Choroid plexus epithelial cell (primary cell): ENCODE results near the gene ARL4D.

Experiments used
- DNase-seq: peaks from one replicate; pipeline ENCODE4 v3.0.0-alpha.2; 2010; ENCODE audit warnings: low read depth
- H3K4me3 ChIP-seq: 2 replicates; pipeline ENCODE4 v1.5.1; 2011; ENCODE audit warnings: low read depth, mild to moderate bottlenecking, control low read depth, low read length, moderate library complexity
- TF ChIP-seq, protein P1 (sequence below): conservative IDR thresholded peaks from 2 replicates; pipeline ENCODE4 v1.5.1; 2011; ENCODE audit warnings: low read depth, mild to moderate bottlenecking, control low read depth, inconsistent platforms, low read length, moderate library complexity

ARL4D gene

DNA sequence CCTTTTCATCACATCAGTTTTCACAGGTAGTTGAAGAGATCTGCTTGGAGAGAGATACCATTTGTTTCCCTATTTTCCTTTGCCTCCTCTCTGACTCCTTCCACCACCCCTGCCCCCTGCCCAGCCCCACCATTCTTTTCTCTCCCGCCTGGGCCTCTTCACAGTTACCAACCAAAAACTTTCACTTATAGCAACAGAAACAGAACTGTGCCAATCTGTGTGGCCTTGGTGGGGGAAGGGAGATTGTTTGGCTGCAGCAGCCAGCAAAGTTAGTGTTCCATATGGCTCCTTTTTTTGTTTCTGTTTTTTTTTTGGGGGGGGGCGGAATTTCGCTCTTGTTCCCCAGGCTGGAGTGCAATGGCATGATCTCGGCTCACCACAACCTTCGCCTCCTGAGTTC is 17.2 kb upstream of the ARL4D start:
- DNase-seq = no peak
- H3K4me3 ChIP-seq = no peak overlapping the region

DNA sequence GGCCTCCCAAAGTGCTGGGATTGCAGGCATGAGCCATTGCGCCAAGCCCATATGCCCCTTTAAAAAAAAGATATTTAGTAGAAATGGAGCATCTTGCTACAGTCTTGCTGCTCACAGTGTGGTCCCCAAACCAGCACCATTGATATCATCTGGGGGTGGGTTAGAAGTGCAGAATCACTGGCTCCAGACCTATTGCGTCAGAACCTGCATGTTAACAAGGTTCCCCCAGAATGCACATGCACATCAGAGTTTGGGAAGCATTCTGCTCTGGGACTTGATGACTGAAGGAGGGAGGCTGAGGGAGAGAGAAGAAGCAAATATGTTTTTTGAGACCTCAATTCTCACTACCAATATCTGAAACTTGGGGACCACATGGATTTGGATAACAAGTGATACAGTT is 16.0 kb upstream of the ARL4D start:
- TF ChIP-seq, protein P1, sequence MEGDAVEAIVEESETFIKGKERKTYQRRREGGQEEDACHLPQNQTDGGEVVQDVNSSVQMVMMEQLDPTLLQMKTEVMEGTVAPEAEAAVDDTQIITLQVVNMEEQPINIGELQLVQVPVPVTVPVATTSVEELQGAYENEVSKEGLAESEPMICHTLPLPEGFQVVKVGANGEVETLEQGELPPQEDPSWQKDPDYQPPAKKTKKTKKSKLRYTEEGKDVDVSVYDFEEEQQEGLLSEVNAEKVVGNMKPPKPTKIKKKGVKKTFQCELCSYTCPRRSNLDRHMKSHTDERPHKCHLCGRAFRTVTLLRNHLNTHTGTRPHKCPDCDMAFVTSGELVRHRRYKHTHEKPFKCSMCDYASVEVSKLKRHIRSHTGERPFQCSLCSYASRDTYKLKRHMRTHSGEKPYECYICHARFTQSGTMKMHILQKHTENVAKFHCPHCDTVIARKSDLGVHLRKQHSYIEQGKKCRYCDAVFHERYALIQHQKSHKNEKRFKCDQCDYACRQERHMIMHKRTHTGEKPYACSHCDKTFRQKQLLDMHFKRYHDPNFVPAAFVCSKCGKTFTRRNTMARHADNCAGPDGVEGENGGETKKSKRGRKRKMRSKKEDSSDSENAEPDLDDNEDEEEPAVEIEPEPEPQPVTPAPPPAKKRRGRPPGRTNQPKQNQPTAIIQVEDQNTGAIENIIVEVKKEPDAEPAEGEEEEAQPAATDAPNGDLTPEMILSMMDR = no peak
- no peak overlapping the region for H3K4me3 ChIP-seq
- no peak for DNase-seq

More for the DNA sequence above, 17.2 kb upstream of the ARL4D start:
- TF ChIP-seq, protein P1 = no peak

DNA sequence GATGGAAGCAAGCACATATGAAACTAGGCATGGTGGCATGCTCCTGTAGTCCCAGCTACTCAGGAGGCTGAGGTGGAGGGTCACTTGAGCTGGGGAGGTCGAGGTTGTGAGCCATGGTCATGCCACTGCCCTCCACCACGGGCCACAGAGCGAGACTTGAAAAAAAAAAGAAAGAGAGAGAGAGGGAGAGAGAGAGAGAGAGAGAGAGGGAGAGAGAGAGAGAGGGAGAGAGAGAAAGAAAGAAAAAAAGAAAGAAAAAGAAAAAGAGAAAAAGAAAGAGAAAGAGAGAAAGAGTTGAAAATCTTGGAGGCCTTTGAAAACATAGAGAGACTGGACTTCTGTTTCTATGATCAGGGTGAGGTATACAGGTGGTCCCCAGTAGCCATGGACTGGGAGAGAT is 15.4 kb upstream of the ARL4D start:
- no peak overlapping the region for H3K4me3 ChIP-seq
- TF ChIP-seq, protein P1 = no peak
- DNase-seq = no peak

DNA sequence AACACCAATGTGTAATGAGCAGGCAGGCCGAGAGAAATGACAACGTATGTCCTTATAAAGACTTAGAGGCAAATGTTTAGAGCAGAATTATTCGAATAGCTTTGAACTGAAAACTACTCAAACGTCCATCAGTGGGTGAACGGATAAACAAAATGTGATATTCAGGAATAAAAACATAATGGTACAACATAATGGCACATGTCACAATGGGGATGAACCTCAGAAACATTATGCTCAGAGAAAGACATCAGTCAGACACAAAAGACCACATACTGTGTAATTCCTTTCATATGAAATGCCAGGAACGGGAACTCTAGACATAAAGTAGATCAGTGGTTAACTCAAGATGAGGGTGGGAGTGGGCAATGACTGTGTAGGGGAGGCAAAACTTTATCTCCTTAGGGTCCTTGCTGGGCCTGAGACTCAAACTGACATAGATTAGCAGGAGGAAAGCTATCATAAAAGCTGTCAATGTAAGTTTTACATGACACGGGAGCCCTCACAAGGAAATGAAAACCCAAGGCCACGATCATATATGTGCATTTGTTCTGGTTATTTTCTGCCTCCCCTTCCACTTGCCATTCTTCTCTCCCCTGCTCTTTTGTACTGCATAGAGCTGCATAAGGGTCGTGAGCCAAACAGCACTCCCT is 14.8 kb upstream of the ARL4D start:
- TF ChIP-seq, protein P1 = no peak
- no peak for DNase-seq
- H3K4me3 ChIP-seq = no peak overlapping the region

DNA sequence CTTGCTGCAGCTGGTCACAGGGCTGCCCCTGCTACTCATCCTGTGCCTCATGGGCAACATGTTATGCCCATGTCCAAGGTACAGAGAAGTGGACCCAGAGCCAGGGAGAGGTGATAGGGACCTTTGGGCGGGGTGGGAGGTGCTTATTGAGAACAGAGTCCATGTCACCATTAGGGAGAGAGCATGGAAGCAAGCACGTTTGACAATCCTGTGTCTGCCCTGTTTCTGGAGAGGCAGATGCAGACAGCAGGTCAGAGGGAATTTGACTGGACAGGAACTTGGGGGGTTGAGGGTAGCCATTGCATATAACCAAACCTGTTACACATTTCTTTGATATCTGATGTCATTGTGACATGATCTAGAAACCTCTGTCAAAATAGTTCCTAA is 14.3 kb upstream of the ARL4D start:
- no peak overlapping the region for H3K4me3 ChIP-seq
- TF ChIP-seq, protein P1 = no peak

DNA sequence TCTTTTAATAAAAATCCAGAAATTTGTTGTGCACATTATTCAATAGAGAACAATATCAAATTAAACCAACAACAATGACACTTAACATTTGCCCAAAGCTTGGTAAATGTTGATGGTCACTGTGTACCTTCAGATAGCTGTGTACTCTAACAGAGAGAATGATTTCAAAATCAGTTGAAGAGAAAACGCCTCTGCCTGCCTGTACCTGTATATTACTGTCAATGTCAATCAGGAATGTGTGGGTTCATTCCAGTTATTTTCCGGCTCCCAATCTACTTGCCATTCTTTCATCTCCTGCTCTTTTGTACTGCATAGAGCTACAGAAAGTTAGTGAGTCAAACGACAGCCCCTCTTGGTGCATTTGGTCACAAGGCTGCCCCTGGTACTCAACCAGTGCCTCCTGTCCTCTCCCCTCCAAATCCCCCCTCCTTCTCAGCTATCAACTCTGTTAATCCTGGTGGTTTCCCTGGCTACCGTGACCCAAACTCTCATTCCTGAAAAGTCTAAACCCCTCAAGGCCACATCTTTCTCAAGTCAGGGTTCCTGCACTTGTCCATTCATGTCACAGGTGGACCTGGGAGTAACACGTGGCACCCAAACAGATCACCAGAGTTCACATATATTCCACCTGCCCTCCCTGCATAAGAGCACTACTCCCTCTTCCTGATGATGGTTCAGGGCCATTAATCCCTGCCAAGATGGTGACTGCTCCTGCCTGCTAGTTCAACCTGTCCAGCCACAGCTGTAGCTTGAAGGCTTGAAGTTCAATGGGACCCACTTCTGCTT is 13.6 kb upstream of the ARL4D start:
- H3K4me3 ChIP-seq = no peak overlapping the region
- no peak for DNase-seq
- TF ChIP-seq, protein P1 = no peak

More for the DNA sequence above, 14.3 kb upstream of the ARL4D start:
- no peak for DNase-seq
